BE2C (cell line): ENCODE results near the gene RAG2.

Experiments used
- DNase-seq: peaks from one replicate; pipeline ENCODE4 v3.0.0-alpha.2; 2020
- H3K27me3 ChIP-seq: fragments of 250-450 bp; sonication (Bioruptor Pico); 2 replicates; pipeline ENCODE4 v1.5.1; 2020; ENCODE audit warnings: mild to moderate bottlenecking
- H3K36me3 ChIP-seq: fragments of 250-450 bp; sonication (Bioruptor Pico); 2 replicates; pipeline ENCODE4 v1.5.1; 2020; ENCODE audit warnings: mild to moderate bottlenecking
- H3K4me1 ChIP-seq: fragments of 250-450 bp; sonication (Bioruptor Pico); 2 replicates; pipeline ENCODE4 v1.5.1; 2020
- H3K4me3 ChIP-seq: 2 replicates; pipeline ENCODE4 v1.5.1; 2011; ENCODE audit warnings: low read depth, low read length
- H3K9me3 ChIP-seq: fragments of 250-450 bp; sonication (Bioruptor Pico); 2 replicates; pipeline ENCODE4 v1.5.1; 2020
- CTCF ChIP-seq: IDR thresholded peaks from 2 replicates; pipeline ENCODE4 v1.5.1; 2012; ENCODE audit warnings: mild to moderate bottlenecking, low read depth, low read length

RAG2 gene

GRCh38 chr11:36605221-36606216 is 7.5 kb upstream of the RAG2 start:
- no peaks in the 10 kb centered on the region for H3K27me3 ChIP-seq
- TF ChIP-seq CTCF: no peak
- no peak for DNase-seq
- H3K9me3 ChIP-seq: no peaks in the 10 kb centered on the region
- H3K4me1 ChIP-seq: no peaks in the 10 kb centered on the region
- no peak overlapping the region for H3K4me3 ChIP-seq
- no peaks in the 10 kb centered on the region for H3K36me3 ChIP-seq

GRCh38 chr11:36602135-36602534 is 4.1 kb upstream of the RAG2 start:
- H3K4me1 ChIP-seq: no peaks in the 10 kb centered on the region
- no peak for DNase-seq
- no peaks in the 10 kb centered on the region for H3K27me3 ChIP-seq
- H3K4me3 ChIP-seq: no peak overlapping the region
- no peaks in the 10 kb centered on the region for H3K9me3 ChIP-seq
- no peak for TF ChIP-seq CTCF
- H3K36me3 ChIP-seq: no peaks in the 10 kb centered on the region

GRCh38 chr11:36601155-36601554 is 3.1 kb upstream of the RAG2 start:
- no peaks in the 10 kb centered on the region for H3K36me3 ChIP-seq
- no peaks in the 10 kb centered on the region for H3K4me1 ChIP-seq
- DNase-seq: no peak
- no peaks in the 10 kb centered on the region for H3K9me3 ChIP-seq
- no peak overlapping the region for H3K4me3 ChIP-seq
- H3K27me3 ChIP-seq: no peaks in the 10 kb centered on the region
- TF ChIP-seq CTCF: no peak

- DNase-seq: no peak
- no peaks in the 10 kb centered on the region for H3K4me1 ChIP-seq
Observed at GRCh38 chr11:36600180-36600579, 2.1 kb upstream of the RAG2 start.

DNA sequence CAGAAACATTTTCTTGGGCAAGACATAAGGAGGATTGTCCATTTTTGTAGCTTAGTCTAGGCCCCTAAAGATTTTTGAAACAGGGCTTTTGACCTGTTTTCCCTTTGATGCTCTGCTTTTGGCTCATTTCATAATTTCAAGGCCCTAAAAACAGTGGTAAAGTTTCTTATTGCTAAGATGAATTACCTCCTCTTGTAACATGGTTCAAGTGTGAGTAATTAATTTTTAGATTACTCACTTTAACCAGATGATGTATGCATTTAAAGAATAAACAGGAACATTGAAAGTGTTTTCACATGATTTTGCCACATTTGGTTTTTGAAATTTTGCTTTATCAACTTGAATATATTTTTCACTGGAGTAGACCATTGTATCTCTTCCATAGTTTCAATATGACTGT is 1.2 kb downstream of the RAG2 start:
- DNase-seq: no peak
- no peak overlapping the region for H3K4me3 ChIP-seq
- H3K9me3 ChIP-seq: no peaks in the 10 kb centered on the region
- H3K27me3 ChIP-seq: no peaks in the 10 kb centered on the region
- H3K36me3 ChIP-seq: no peaks in the 10 kb centered on the region
- TF ChIP-seq CTCF: no peak
- H3K4me1 ChIP-seq: no peaks in the 10 kb centered on the region; the same call in 1 of the 2 replicates

More at GRCh38 chr11:36600180-36600579, 2.1 kb upstream of the RAG2 start:
- Histone ChIP-seq H3K4me3 (no peak overlapping the region), H3K36me3 (no peaks in the 10 kb centered on the region), H3K27me3 (no peaks in the 10 kb centered on the region), H3K9me3 (no peaks in the 10 kb centered on the region)
- no peak for TF ChIP-seq CTCF
